Measurements from ENCODE around the gene PHF21B.

PHF21B gene

DNA sequence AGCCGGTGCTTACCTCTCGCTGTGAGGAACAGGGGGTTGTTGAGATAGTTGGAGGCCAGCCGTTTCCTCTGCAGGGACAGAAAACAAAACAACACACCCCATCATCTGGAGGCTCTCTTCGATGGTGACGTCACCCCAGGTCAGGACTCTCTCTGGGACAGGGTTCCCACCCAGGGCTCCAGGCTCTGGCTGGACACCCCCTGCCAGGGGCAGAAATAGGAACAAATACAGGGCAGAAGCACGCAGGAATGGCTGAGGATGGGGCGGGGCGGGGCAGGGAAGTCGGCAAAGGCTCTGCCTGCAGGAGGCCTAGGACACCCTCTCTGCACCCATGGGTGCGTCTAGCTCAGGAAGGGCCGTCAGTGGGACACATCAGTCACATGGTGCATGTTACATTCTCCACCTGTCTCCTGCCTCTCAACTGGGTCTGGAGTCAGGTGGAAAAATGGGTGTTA lies 118.5 kb downstream of the PHF21B start:
- DNase-seq, result no peak

DNA sequence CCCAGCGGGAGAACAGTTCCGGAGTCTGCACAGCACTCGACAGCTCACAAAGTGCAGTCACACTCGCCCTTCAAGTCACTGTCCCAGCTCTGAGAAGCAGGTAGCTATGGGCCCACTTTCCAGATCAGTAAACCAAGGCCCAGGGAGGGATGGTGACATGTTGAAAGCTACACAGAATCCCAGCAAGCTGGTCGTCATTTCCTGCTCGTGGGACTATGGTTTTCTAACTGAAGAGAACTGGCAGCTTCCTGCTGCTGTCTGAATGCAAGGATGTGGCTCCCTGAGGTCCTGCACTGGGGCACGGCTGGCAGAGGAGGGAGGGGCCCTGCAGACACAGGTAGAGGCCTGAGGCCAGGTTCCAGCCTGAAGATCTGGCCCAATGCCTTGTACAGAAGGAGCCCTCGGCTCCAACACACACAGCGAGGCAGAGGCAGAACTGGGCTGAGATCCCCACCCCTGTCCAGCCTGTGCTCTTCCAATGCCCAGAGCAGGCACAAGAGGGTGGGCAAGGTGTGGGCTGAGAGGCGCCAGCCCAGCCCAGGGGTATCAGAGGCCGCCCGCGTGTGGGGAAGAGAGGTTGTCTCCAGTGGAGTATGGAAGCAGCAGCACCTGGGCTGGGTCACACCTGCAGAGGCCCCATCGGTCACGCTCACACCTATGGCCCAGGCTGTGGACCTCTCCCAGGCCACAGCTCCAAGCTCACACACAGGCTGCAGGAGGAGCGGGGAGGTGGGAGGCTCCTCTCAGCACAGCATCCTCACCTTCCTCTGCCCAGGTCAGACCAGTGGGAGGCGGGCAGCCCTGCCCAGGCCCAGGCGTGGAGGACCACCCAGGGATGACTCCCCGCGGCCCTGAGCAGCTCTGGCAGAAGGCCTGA lies 119.2 kb downstream of the PHF21B start:
- DNase-seq, result no peak

DNA sequence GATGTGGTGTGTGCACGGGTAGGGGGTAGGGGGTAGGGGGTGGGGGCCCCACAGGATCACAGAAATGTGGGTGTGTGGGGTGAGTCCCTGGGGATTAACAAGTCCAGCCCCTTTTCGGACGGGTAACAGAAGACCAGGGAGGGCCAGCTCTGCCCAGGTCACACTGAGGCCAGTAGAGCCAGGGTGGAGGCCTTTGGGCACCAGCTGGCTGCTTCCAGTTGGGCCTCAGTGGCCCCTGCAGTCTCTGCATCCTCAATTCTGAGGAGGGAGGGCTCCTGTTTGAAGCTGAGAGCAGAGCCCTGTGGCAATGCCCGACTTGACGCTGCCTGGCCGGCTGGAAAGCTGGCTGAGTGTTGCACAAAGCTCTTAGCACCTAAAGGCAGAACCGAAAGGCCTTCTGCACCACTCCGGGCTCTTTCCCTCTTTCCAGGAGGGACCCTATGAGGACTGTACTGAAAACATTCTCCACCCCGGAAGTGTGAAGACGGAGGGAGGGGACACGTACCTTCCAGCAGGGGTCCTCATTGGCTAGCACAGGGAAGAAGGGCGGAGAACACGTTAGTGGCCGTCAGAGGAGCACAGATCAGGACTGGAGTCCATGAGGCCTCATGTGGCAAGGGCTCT lies 120.4 kb downstream of the PHF21B start:
- DNase-seq, result no peak

DNA sequence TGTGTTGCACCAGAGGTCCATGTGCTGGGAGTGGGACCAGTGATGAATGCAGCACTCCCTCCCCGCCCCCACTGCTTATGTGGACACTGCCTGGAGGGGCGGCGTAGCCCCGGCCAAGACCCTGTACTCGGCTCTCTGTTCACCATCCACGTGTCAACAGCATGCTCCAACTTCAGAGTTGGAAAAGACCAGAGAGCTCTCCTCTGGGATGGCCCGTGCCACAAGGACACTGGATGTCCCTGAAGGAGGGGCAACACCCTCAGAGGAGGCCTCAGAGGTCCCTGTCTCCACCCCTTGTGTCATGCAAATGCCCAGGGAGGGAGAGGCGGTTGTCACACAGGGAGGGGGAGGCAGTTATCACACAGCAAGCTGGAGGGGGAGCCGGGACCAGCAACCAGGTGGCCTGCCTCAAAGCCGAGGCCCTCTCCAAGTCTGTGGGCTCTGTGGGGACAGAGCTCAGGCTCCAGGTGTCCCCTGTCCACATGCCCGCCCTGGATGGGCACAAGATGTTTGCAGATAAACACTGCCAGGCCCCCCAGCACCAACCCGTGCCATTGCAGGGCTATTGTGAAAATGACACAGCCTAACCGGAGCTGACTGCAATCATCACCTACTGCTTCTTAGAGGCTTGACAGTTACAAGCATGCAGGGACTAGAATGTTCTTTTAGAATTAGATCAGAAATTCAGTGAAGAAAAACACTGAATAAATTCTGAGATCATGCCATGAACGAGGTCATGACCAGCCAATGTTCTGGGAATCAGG lies 121.1 kb downstream of the PHF21B start:
- DNase-seq, result no peak

DNA sequence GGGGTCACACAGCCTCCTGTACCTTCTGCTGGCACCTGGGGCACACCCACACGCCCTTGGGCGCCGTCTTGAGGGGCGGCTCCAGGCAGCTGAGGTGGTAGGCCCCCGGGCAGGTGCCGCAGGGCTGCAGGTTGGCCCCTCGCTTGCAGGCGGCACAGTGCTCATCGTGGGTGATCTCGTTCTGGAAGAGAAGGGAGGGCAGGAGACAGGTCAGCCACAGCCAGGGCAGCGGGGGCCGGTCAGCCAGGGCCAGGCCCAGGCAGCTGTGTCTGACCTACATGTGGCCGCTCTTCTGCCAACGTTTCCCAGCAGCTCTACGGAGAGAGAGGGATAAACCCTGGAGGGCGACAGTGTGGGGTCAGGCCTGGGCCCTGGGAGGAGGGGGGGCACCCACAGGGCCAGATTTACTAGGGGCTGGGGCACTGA lies 121.9 kb downstream of the PHF21B start:
- DNase-seq, result no peak

DNA sequence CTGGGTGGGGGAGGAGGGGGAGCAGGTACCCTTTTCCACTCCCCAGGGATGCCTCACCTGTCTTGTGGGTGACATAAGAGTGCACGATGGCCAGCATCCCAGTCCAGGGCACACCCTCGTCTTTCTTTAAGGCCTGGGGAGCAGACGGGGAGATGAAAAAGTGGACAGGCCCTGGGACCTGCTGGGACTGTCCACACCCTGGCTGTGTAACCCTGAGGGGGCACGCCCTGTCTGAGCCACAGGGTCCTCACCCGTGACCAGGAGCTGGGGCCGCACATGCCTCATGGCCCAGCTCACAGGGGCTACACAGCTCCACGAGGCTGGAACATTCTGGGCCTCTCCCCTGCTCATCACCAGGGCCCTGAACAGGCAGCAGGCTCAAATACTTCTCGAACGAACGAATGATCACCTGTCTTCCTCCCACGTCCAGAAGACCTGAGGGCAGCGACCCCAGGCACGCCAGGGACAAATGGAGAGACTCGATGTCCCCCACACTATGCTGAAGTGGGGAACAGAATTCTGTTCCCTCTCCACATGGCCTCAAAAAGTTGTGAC lies 123.9 kb downstream of the PHF21B start:
- no peak for DNase-seq

- DNase-seq, result no peak
These were observed 124.6 kb downstream of the PHF21B start for GRCh38 chr22:44884968-44885805.

- no peak for DNase-seq
These were observed 125.2 kb downstream of the PHF21B start for GRCh38 chr22:44884562-44884961.

- DNase-seq, result no peak
These were observed 126.8 kb downstream of the PHF21B start for GRCh38 chr22:44883011-44883421.

GRCh38 chr22:44882226-44882905 lies 127.4 kb downstream of the PHF21B start:
- no peak for DNase-seq

GRCh38 chr22:44881624-44882023 lies 128.2 kb downstream of the PHF21B start:
- DNase-seq, result no peak

- DNase-seq, result no peak
These were observed 129.1 kb downstream of the PHF21B start for GRCh38 chr22:44880610-44881290.

DNA sequence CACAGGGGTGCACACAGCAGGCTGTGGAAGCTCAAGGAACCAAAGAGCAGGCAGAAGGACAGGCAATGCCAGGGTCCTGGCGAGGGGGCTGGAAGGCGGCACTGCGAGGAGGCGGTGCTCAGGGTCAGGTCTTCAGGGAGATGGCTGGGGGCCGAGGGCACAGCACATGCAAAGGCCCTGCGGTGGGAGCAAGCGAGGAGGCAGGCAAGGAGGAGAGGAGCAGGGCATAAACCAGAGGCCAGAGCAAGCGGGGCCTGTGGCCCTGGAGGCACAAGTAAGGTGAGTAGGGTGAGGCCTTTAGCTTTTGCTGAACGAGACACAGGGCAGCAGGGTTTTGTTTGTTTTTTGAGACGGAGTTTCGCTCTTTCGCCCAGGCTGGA lies 130.5 kb downstream of the PHF21B start:
- DNase-seq, result no peak

DNA sequence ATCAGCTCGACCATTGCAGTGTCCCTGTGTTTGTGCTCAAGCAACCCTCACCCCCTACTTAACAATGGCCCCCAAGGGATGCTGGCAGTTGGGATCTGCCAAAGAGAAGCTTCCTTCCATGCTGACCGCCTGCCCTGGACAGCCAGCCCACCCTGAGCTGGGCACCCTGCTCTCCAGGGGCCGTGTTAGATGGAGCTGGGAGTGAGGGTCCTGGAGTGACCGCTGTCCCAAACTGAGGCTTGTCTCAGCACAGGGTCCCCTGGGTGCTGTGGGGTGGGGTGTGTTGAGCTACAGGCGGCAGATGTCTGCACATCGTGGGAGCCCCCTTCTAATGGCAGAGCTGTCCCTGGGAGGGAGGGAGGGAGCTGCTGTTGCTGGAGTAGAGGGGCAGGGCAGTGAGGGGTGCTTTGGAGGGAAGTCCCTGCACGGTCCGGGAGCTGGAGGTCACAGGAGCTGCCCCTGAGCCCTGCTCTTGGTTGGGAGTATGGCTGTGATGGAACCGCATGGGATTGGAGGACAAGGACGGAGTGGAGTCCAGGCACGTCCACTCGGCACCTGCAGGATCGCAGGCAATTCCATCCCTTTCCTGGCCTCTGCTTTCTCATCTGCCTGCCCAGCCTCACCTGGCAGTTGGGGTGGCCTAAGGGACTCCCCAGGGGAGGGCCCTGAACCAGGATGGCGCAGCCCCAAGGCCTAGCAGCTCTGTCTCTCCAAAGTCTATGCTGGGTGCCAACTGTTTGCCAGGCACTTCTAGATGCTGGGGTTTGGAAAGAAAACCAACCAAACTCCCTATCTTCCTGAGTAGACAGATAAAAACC lies 131.1 kb downstream of the PHF21B start:
- DNase-seq, result no peak

- no peak for DNase-seq
These were observed 132.9 kb downstream of the PHF21B start for GRCh38 chr22:44876921-44877320.

DNA sequence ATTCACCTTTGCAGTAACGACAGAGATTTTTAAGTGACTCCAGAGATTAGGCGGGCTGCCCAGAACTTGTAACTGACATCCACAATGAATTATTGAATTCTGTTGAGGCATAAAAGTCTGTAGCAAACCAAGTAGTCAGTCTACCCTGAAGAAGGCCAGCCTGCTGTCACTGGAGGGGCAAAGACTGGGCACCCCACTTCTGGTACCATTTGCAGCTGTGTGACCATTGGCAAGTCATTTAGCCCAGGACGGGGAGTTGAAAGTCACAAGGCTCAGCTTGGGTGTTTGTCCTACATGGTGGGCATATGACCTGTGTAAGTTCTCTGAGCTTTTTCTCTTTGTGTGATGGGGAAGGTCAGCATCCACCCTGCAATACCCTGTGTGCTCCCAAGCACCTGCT lies 138.0 kb downstream of the PHF21B start:
- no peak for DNase-seq

DNA sequence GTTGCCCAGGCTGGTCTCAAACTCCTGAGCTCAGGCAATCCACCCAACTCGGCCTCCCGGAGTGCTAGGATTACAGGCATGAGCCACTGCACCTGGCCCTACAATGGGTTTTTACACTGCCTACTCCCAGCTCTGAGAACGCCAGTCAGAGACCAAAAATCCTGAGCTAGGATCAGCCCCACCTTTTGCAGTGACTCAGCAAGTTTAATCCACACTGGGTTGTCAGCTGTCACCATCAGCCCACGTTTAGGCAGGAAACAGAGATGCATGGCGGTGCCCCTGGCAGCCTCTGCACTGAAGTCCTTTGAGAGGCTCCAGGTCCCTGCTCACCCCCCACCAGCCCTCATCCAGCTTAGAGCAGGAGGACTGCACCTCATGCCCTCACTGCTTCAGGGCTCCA lies 139.8 kb downstream of the PHF21B start:
- no peak for DNase-seq

- DNase-seq, result no peak
These were observed 140.6 kb downstream of the PHF21B start for GRCh38 chr22:44869196-44869595.

DNA sequence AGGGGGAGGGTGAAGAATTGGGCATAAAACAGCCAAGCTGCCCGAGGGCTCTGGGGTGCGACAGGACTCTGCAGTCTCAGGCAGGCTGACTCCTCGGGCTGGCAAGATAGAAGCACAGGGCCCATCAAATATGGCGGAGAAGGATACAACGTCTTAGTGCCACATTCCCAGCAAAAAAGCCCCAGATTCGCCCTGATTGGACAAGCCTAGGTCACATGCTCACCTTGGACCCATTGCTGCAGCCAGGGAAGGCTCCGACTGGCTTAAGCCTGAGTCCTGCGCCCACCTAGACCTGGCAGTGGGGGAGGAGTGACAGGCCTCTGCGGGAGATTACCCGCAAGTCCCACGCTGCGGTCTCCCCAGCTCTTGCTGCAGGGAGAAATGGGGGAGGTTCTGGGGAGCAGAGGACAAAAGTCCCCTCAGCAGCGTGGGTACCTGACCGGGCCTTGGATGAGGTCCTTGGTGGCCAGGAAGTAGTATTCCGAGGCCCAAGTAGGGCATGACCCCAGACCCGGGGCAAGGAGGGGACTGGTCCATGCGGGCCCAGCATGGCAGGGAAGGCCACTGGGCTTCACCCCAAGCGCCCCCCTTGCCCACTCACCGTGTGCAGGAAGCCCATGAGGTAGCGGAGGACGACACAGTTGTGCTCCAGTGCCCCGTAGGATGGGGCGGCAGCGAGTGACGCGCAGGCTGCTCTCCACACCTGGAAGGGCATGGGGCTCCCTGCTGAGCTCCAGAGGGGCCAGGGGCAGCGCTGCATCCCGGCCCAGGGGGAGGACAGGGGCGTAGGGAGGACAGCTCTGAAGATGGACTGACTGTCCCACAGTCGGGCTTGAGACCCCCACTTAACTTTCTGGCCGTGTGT lies 144.4 kb downstream of the PHF21B start:
- no peak for DNase-seq
